HuH-7 (cell line): ENCODE data around the gene HK3.

Experiments used
- DNase-seq: peaks from one replicate; pipeline ENCODE4 v3.0.0; 2011; ENCODE audit warnings: low spot score

Gene HK3

GRCh38 chr5:176849611-176850227 lies 49.4 kb downstream of the HK3 start:
- DNase-seq, result no peak

DNA sequence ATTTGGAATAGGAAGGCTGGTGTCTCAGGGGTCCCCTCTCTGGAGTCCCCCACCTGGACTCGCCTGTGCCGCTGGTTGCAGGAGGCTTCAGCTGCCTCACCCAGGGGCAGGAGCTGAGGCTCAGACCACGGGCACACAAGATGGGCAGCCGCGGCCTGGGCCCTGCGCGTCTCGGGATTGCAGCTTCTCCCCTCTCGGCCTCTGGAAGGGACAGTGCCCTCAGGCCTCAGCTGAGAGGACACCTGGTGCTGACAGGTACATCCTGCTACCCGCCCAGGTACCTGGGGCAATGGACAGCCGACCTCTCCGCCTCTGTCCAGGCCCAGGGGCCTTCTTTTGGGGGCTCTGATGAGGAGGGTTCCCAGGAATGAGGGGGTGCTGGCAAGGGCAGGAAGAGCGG lies 50.5 kb downstream of the HK3 start:
- DNase-seq, result no peak

- DNase-seq, result no peak
These were observed 51.3 kb downstream of the HK3 start for GRCh38 chr5:176847726-176848290.

DNA sequence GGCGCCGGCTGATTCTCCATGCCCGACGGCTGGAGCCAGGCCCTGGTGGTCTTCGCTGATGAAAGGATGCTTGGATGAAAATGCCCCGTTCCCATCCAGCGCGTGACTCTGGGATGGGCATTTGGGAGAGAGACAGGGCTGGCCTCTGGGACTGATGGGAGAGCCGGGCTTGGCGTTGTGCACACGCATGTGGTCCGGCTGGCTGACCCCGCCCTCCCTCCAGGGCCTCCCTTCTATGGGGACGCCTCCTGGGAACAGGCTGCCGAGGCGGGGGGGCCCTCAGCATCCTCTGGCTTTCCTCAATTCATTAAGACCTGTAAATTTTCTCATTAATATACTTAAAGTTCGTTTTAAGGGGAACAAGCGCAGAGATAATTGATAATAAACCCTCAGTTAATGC lies 52.0 kb downstream of the HK3 start:
- no peak for DNase-seq

DNA sequence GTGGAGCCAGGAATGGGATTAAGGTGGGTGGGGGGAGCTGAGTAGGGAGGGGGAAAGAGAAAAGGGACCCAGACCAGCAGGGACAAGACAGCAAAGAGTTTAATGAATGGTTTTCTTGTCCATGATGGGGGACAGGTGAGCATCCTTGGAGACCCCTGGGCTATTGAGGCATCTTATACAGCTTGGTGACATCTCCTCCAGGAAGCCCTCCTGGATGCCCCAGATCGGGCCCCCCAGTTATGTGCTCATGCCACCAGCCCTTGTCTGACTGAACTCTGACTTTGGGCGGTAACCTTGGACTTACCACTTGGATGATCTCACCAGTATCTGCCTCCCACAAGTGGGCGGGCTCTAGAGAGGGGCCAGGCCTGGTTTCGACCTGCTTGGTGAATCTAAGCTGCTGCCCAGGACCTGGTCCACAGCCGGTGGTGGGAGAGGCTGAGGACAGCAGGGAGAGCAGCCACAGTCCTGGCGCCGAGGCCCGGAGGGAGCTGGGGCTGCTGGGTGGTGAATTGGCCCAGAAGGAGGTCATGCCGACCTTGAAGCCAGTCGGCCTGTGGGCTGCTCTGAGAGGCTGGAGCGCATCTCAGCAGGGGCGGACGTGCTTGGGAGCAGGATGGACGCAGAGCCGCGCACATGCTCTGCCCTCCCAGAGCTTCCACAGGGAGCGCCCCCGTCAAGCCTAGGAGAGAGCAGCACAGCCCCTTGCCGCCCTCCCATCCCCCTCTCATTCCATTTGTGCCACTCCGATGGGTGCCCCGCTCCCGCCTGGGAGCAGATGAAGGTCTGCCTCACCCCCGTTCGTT lies 52.6 kb downstream of the HK3 start:
- no peak for DNase-seq

- no peak for DNase-seq
These were observed 53.8 kb downstream of the HK3 start for GRCh38 chr5:176845392-176845713.

DNA sequence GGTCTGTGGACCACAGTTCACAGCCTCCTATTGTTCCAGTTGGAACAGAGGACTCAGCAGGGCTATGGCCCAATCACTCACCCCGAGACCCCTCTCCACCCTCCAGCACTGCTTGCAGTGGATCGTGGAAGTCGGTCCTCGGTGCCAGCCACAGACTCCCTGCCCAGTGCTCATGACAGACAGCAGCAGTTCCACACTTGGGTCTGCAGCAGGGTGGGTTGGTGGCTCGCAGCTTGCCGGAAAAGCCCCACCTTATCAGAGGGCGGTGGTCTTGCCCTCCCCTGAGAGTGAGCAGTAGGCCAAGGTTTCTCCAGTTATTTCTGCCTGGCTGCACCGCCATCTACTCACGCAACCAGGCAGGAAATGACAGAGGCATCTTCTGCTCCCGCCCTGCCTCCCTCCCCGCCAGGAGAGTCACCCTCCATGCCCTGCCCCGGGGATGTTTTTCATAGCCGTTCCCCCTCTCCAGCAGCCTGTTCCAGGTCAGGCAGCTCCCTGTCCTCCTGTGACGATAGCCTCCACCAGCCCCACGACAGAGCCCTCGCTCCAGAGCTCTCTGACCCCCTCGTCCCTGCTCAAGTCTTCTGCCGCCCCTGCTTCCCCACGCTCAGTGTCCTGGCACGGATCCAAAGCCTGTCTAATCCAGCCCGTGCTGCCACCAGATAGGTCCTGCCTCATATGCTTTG lies 54.3 kb downstream of the HK3 start:
- no peak for DNase-seq

DNA sequence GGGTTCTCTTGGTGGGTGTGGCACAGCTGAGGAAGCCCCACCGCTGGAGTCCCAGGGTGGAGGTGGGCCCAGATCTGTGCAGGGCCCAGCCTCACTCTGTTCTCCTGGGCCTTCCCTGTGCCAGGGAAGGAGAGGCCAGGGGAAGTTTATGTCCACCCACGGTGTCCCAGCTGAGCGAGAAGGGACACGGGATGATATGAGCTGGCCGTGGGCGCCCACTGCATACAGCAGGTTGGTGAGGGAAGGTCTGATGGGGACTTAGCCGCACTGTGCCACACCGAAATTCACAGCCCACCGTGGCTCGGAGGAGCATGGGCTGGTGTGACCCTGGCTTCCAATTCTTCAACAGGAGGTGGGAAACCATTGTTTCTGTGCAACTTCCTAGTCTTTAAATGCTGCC lies 54.9 kb downstream of the HK3 start:
- DNase-seq, result no peak

- no peak for DNase-seq
These were observed 55.5 kb downstream of the HK3 start for GRCh38 chr5:176843673-176844072.

DNA sequence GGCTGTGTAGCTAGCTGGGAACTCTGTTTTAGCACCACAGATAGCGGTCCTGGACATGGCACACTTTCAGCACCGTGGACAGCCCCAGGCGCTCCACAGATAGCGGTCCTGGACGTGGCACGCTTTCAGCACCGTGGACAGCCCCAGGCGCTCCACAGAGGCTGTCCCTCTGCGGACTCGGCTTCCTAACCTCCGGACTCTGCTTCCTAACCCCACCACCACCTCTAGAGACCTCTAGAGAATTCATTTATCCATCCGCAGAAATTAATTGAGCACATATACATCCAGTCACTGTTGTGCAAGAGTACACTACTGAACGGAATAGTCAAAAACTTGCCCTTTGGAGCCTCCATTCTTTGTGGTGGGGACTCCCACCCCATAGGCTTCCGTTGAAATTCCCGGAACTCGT lies 61.4 kb downstream of the HK3 start:
- peak; percentile 91 for DNase-seq

DNA sequence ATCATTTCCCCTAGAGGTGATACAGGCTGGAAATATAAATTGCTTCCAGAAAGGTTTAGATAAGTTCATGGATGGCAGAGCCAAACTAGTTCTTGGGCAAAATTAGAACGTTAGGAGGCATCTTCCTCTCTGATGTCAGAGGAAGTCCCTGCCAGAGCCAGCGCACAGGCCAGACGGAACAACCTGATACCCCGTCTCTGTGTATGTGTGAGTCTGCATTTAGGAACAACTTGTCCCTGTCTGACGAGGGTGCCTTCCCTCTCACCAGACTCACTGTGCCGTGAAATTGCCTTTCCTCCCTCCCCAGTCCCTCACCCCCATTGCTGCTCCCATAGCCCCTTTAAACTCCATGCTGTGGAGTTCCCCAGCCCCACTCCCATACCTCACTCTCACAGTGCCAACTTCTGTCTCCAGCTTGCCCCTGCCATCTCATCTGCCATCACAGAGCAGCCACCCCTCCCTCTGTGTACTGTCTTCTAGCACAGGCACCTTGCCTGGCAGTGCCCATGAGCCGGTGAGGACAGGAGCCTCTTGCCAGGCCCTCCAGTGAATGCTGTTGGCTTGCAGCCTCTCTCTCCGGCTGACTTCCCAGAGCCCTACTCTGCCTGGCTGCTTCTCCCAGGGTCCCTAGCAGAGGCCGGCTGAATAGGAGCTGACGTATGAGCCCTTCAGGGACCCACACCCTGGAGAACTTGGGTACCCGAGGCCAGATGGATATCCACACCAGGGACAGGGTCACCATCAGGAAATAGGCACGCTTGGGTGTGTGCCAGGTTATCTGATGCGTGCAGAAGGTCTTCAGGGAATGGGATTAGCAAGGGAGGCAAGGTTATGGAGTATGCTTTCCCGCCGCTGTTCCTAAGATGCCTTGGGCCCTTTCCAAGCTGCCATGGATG lies 62.1 kb downstream of the HK3 start:
- no peak for DNase-seq

DNA sequence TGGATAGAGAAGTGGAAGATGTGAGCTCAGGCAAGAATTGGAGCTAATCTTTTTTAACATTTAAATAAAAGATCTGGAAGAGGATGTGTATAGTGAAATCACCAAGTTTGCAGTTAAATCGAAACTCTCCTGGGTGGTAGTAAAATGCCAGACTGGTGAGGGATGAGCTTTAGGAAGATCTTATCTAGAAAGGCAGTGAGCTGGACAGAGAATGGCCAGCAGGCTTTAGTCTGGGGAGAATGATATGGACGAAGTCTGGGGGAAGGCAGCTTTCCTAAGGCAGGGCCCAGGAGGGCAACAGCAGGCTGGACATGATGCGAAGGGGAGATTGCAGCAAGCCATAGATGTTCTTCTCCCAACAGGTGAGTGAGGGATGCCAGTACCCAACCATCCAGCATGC lies 63.2 kb downstream of the HK3 start:
- no peak for DNase-seq

GRCh38 chr5:176833286-176833685 lies 65.9 kb downstream of the HK3 start:
- no peak for DNase-seq

DNA sequence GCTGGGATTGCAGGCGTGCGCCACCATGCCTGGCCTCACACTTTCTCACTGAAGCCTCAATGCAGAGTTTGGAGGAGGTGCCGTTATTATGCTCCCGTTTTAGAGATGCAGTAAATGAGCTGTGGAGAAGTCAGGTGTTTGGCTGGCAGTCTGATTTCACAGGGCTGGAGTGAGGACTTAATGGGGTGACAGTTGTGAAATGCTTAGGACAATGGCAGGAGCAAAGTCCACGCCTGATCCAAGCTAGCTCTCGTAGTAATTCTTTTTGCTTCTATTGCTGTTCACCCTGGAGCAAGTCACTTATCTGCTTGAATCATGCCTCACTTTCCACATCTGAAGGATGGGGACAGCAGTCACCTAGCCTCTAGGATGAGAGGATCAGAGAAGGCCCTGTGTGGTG lies 67.0 kb downstream of the HK3 start:
- no peak for DNase-seq

GRCh38 chr5:176831425-176831824 lies 67.7 kb downstream of the HK3 start:
- no peak for DNase-seq

- no peak for DNase-seq
These were observed 68.1 kb downstream of the HK3 start for GRCh38 chr5:176830995-176831423.
